ENCODE results near the gene CYP4F12.

The CYP4F12 gene

GRCh38 chr19:15715642-15716041 is 42.8 kb downstream of the CYP4F12 start:
- DNase-seq = no peak

- no peak for DNase-seq
Observed at GRCh38 chr19:15717809-15718208, 44.9 kb downstream of the CYP4F12 start.

- no peak for DNase-seq
Observed at GRCh38 chr19:15721268-15721667, 48.4 kb downstream of the CYP4F12 start.

- no peak for DNase-seq
Observed at GRCh38 chr19:15722956-15723355, 50.1 kb downstream of the CYP4F12 start.

GRCh38 chr19:15727724-15728123 is 54.8 kb downstream of the CYP4F12 start, which contains the start of gene OR10H2:
OR10H2 (plus strand) TSS chr19:15728024; CDS start chr19:15728044, 20 bp downstream.
- DNase-seq = no peak

GRCh38 chr19:15730538-15730937 is 57.7 kb downstream of the CYP4F12 start:
- no peak for DNase-seq

GRCh38 chr19:15732388-15732787 is 59.5 kb downstream of the CYP4F12 start:
- DNase-seq = no peak

GRCh38 chr19:15733895-15734294 is 61.0 kb downstream of the CYP4F12 start:
- no peak for DNase-seq

GRCh38 chr19:15737722-15738121 is 64.8 kb downstream of the CYP4F12 start, which contains the start of gene OR10H3:
OR10H3 (plus strand) TSS chr19:15737985; CDS start chr19:15741393, 3,408 bp downstream.
- no peak for DNase-seq

- no peak for DNase-seq
Observed at GRCh38 chr19:15740785-15741184, 67.9 kb downstream of the CYP4F12 start.
